CD4-positive, alpha-beta memory T cell (primary cell): ENCODE results near the gene ACD. TPM values are rescaled to one million over a fixed set of nuclear protein-coding genes. Genes with fewer than 3 reads are reported as not detected.
"Not testable (repeated sequence)": the region's sequence is repeated elsewhere in the genome, so short reads cannot be mapped to it uniquely, and the experiment has no call there.

Experiments used
- CTCF ChIA-PET: fragments of 350-600 bp; sonication (Branson Sonifier 250); formaldehyde crosslinking; loops from one replicate; lab custom pipeline; 2021; ENCODE audit warnings: inconsistent platforms; ENCODE audit not compliant: partially characterized antibody; lab: Charles Lee
- POLR2A ChIA-PET: fragments of 350-600 bp; sonication (Branson Sonifier 250); formaldehyde crosslinking; loops from one replicate; lab custom pipeline; 2021; ENCODE audit not compliant: partially characterized antibody; lab: Charles Lee
- DNase-seq, 5 donors: peaks; one replicate each; pipeline versions ENCODE4 v3.0.0 to v3.0.0-alpha.2; 2020 to 2022; ENCODE audit warnings: mixed read lengths in 1 of 5
- H3K27ac ChIP-seq: one replicate; pipeline ENCODE4 v1.7.0; 2013; ENCODE audit warnings: low read depth, low read length
- H3K27me3 ChIP-seq: 2 replicates; pipeline ENCODE4 v1.7.0; 2013; ENCODE audit warnings: mild to moderate bottlenecking, low read length, moderate library complexity; ENCODE audit not compliant: insufficient read depth
- H3K36me3 ChIP-seq: 2 replicates; pipeline ENCODE4 v1.7.0; 2013; ENCODE audit warnings: mild to moderate bottlenecking, low read length, moderate library complexity; ENCODE audit not compliant: insufficient read depth
- H3K4me1 ChIP-seq: 2 replicates; pipeline ENCODE4 v1.7.0; 2013; ENCODE audit warnings: mild to moderate bottlenecking, low read length, moderate library complexity; ENCODE audit not compliant: insufficient read depth
- H3K4me3 ChIP-seq, 2 donors: one replicate each; pipeline ENCODE4 v1.7.0; 2013; ENCODE audit warnings: low read length in 2 of 2, mild to moderate bottlenecking in 1 of 2
- H3K9me3 ChIP-seq, 2 donors: one replicate each; pipeline ENCODE4 v1.7.0; 2013; ENCODE audit warnings: low read length in 2 of 2, control low read depth in 1 of 2; ENCODE audit not compliant: control insufficient read depth in 1 of 2
- H3K27ac Mint-ChIP-seq, 7 donors: one replicate each; pipeline ENCODE4 v1.8.0; 2020 to 2021; ENCODE audit warnings: mixed read lengths in 7 of 7, mild to moderate bottlenecking in 6 of 7, inconsistent platforms in 3 of 7, moderate library complexity in 3 of 7
- H3K27me3 Mint-ChIP-seq, 2 donors: one replicate each; pipeline ENCODE4 v1.8.0; 2020 to 2021; ENCODE audit warnings: mixed read lengths in 2 of 2
- H3K36me3 Mint-ChIP-seq, 2 donors: one replicate each; pipeline ENCODE4 v1.8.0; 2020 to 2021; ENCODE audit warnings: mixed read lengths in 2 of 2, inconsistent platforms in 1 of 2, mild to moderate bottlenecking in 1 of 2
- H3K4me1 Mint-ChIP-seq, 4 donors: one replicate each; pipeline ENCODE4 v1.8.0; 2020 to 2021; ENCODE audit warnings: mixed read lengths in 4 of 4, mild to moderate bottlenecking in 1 of 4
- H3K4me3 Mint-ChIP-seq, 8 donors: one replicate each; pipeline ENCODE4 v1.8.0; 2020 to 2021; ENCODE audit warnings: mixed read lengths in 8 of 8, mild to moderate bottlenecking in 7 of 8, moderate library complexity in 6 of 8, inconsistent platforms in 3 of 8
- H3K9me3 Mint-ChIP-seq, 8 donors: one replicate each; pipeline ENCODE4 v1.8.0; 2020 to 2021; ENCODE audit warnings: mixed read lengths in 8 of 8, mild to moderate bottlenecking in 5 of 8, inconsistent platforms in 3 of 8, moderate library complexity in 1 of 8
- intact Hi-C: fragments of 100-400 bp; cut with micrococcal nuclease; formaldehyde crosslinking; loops from one replicate; pipeline ENCODE4 v1.15.1; 2023
- polyA plus RNA-seq, 2 donors: library from polyadenylated mRNA; unstranded; fragments of 300-500 nt; fragmentation: Illumina TruSeq; gene quantifications; one replicate each; pipeline ENCODE4 v1.2.3, GENCODE V29; 2021
- total RNA-seq, 2 experiments: library from RNA; stranded (reverse); gene quantifications; one replicate each; pipeline ENCODE4 v1.2.3, GENCODE V29; 2021

The ACD gene
- total and polyA plus RNA-seq, 4 experiments from 2014 or later = 33.3 to 50.6 (median 49.1) TPM

DNA sequence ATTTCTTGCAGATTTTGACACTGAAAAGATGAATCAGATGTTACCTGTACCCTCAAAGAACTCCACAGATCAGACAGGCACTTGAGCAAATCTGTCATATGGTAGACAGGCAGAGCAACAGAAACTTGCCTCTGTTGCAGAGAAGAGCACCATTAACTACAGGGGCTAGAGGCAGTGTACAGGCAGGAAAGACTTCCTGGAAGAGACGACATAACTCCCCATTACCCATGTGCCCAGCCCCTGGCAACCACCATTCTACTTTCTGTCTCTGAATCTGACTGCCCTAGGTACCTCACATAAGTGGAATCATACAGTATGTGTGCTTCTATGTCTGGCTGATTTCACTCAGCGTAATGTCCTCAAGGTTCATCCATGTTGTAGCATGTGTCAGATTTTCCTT, 43.6 kb upstream of the ACD start:
- Mint-ChIP-seq H3K27me3 (no peaks in the 10 kb centered on the region), H3K4me1 (peaks cover 17 to 36% (median 28%) of the 10 kb centered on the region in 4 donors), H3K36me3 (peaks cover 1 to 2% of the 10 kb centered on the region in 2 donors), H3K9me3 (peaks cover 0 to 1% (median 0%) of the 10 kb centered on the region in 8 donors), H3K4me3 (peak overlapping the region in 7 of 8 donors; percentile 16 to 69 (median 35)), H3K27ac (peak overlapping the region; percentile 35 to 92 (median 78))
- no peaks in the 10 kb centered on the region for H3K9me3 ChIP-seq
- peak in 3 of 5 donors; percentile 9 to 15 (median 14) for DNase-seq
- no peaks in the 10 kb centered on the region for H3K36me3 ChIP-seq
- no peaks in the 10 kb centered on the region for H3K27me3 ChIP-seq
- ChIA-PET POLR2A (interaction anchor here (1.3 kb wide), 1 partner anchor 16 kb away, joined by 6 read pairs; the partner anchor contains the start of gene GFOD2), CTCF (no interaction called here)
- H3K27ac ChIP-seq = no peak overlapping the region
- intact Hi-C loops = no loop called here
- H3K4me3 ChIP-seq = no peak overlapping the region
- H3K4me1 ChIP-seq = peaks cover 20% of the 10 kb centered on the region

DNA sequence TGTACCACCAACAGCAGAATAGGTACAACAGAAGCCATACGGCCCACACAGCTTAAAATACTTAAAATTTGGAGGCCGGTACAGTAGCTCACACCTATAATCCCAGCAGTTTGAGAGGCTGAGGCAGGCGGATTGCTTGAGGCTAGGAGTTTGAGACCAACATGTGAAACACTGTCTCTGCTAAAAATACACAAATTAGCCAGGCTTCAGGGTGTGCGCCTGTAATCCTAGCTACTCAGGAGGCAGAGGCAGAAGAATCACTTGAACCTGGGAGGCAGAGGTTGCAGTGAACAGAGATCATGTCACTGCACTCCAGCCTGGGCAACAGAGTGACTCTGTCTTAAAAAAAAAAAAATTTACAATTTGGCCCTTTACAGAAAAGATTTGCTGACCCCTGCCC, 42.1 kb upstream of the ACD start:
- Mint-ChIP-seq H3K4me1 (peaks cover 13 to 34% (median 27%) of the 10 kb centered on the region in 4 donors), H3K4me3 (no peak overlapping the region), H3K36me3 (peaks cover 10 to 14% of the 10 kb centered on the region in 2 donors), H3K27ac (peak overlapping the region in 1 of 7 donors; percentile 15), H3K27me3 (no peaks in the 10 kb centered on the region), H3K9me3 (peaks cover 0 to 2% (median 0%) of the 10 kb centered on the region in 8 donors)
- no peaks in the 10 kb centered on the region for H3K9me3 ChIP-seq
- H3K4me1 ChIP-seq = peaks cover 20% of the 10 kb centered on the region
- no peak overlapping the region for H3K4me3 ChIP-seq
- H3K36me3 ChIP-seq = no peaks in the 10 kb centered on the region
- intact Hi-C loops = no loop called here
- no peaks in the 10 kb centered on the region for H3K27me3 ChIP-seq
- DNase-seq = no peak
- H3K27ac ChIP-seq = no peak overlapping the region
- ChIA-PET CTCF (interaction anchor here (0.7 kb wide), 1 partner anchor 68 kb away, joined by 3 read pairs; no protein-coding TSS in a partner anchor), POLR2A (interaction anchor here (1.2 kb wide), 1 partner anchor 17 kb away, joined by 3 read pairs; the partner anchor contains the start of gene GFOD2)

DNA sequence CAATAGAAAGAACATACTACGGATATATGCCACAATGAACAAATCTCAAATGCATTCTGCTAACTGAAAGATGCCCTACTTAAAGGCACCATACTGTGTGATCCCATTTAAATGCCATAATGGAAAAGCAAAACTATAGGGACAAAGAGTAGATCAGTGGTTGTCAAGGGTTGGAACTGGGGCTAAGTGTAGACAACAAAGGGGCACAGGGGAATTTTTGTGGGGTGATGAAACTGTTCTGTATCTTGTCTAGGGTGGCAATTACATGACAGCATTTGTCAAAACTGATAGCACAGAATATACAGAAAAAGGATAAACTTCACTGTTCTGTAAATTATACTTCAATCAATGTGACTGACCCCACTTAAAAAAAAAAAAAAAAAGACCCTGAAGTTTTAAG, 41.4 kb upstream of the ACD start:
- H3K36me3 Mint-ChIP-seq = peaks cover 11 to 14% of the 10 kb centered on the region in 2 donors
- Histone ChIP-seq H3K9me3 (no peaks in the 10 kb centered on the region), H3K27ac (no peak overlapping the region), H3K4me1 (peaks cover 20% of the 10 kb centered on the region), H3K27me3 (no peaks in the 10 kb centered on the region), H3K36me3 (no peaks in the 10 kb centered on the region), H3K4me3 (no peak overlapping the region)
- H3K9me3 Mint-ChIP-seq = peaks cover 0 to 2% (median 0%) of the 10 kb centered on the region in 8 donors
- H3K4me1 Mint-ChIP-seq = peaks cover 13 to 33% (median 26%) of the 10 kb centered on the region in 4 donors
- no peak for DNase-seq
- H3K27ac Mint-ChIP-seq = peak overlapping the region in 3 of 7 donors; percentile 1 to 80 (median 70)
- CTCF ChIA-PET = no interaction called here
- POLR2A ChIA-PET = interaction anchor here (1.2 kb wide), 1 partner anchor 17 kb away, joined by 3 read pairs; the partner anchor contains the start of gene GFOD2
- no peaks in the 10 kb centered on the region for H3K27me3 Mint-ChIP-seq
- intact Hi-C loops = no loop called here
- H3K4me3 Mint-ChIP-seq = no peak overlapping the region

DNA sequence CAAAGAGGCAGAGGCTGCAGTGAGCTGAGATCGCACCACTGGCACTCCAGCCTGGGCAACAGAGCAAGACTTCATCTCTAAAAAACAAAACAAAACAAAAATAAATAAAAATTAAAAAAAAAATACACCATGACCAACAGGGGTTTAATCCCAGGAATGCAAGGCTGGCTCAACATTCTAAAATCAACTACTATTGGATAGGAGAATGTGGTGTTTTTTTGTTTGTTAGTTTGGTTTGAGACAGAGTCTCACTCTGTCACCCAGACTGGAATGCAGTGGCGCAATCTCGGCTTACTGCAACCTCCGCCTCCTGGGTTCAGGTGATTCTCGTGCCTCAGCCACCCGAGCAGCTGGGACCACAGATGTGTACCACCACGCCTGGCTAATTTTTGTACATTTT, 39.2 kb upstream of the ACD start:
- Histone ChIP-seq H3K4me1 (peaks cover 18% of the 10 kb centered on the region), H3K27me3 (no peaks in the 10 kb centered on the region), H3K36me3 (no peaks in the 10 kb centered on the region), H3K9me3 (no peaks in the 10 kb centered on the region), H3K4me3 (no peak overlapping the region), H3K27ac (no peak overlapping the region)
- H3K27me3 Mint-ChIP-seq = no peaks in the 10 kb centered on the region
- H3K4me1 Mint-ChIP-seq = peaks cover 15 to 19% (median 18%) of the 10 kb centered on the region in 4 donors
- ChIA-PET POLR2A (no interaction called here), CTCF (no interaction called here)
- no peak for DNase-seq
- H3K4me3 Mint-ChIP-seq = no peak overlapping the region
- H3K27ac Mint-ChIP-seq = no peak overlapping the region
- peaks cover 0 to 2% (median 0%) of the 10 kb centered on the region in 8 donors for H3K9me3 Mint-ChIP-seq
- peaks cover 11 to 14% of the 10 kb centered on the region in 2 donors for H3K36me3 Mint-ChIP-seq
- intact Hi-C loops = no loop called here

DNA sequence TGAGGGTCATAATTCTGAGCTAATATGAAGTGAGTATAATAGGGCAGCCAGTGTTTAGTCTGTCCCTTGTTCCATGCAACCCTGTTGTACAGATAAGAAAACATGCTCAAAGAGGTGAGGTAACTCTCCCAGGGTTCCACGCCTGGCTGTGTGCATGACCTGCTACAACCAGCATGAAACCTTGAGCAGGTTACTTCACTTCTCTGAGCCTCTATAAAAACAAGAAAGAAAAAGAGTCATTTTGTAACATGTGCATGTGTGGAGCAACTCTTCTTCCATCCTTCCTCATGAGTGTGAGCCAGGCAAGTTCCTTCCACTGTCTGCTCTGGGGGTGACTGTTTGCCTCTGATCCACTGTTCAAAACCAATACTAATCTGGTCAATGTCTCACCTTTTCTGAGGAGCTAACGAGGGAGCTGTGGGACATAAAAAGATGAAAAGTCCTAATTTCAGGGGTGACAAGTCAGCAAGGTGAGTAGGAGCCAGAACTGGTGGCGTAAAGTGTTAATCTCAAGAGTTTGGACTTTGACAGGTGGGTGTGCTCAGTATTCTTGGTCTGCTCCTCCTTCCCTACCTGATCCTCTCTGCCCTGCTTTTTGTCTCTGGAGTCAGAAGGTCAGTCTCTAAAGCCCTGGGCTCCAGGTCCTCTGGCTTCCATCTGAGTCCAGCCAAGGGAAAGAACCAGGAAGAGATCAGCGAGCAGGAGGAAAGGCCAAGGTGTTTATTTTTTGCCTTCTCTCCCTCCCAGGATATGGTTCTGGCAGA, 37.5 kb upstream of the ACD start:
- H3K9me3 Mint-ChIP-seq = peaks cover 0 to 2% (median 0%) of the 10 kb centered on the region in 8 donors
- no peaks in the 10 kb centered on the region for H3K27me3 ChIP-seq
- H3K36me3 Mint-ChIP-seq = peaks cover 11 to 14% of the 10 kb centered on the region in 2 donors
- H3K4me1 ChIP-seq = peaks cover 1% of the 10 kb centered on the region
- H3K4me3 Mint-ChIP-seq = no peak overlapping the region
- no peaks in the 10 kb centered on the region for H3K36me3 ChIP-seq
- DNase-seq = no peak
- POLR2A ChIA-PET = interaction anchor here (0.6 kb wide), 1 partner anchor 18 kb away, joined by 3 read pairs; no protein-coding TSS in a partner anchor
- CTCF ChIA-PET = no interaction called here
- H3K27ac ChIP-seq = no peak overlapping the region
- H3K27me3 Mint-ChIP-seq = no peaks in the 10 kb centered on the region
- no peak overlapping the region for H3K4me3 ChIP-seq
- peak overlapping the region in 1 of 7 donors; percentile 22 for H3K27ac Mint-ChIP-seq
- intact Hi-C loops = no loop called here
- no peaks in the 10 kb centered on the region for H3K9me3 ChIP-seq
- peaks cover 5 to 10% (median 6%) of the 10 kb centered on the region in 4 donors for H3K4me1 Mint-ChIP-seq

DNA sequence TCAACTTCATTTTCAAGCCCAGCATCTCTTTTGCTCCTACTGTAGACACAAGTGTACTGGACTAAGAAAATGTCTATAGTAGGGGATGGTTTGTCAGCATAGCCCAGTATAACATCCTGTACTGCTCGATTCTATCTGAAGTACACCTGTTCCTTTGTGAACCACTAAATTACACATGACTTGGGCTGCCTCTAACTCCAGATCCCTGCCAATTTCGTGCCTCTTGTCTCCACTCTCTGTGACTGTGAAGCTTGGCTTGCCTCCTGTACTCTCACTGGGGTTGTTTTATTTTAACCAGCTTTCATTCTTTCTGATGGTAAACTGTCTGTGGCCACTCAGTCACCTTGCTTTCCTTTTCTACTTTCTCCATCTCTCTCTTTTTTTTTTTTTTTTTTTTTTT, 34.6 kb upstream of the ACD start:
- Histone ChIP-seq H3K4me1 (no peaks in the 10 kb centered on the region), H3K27ac (no peak overlapping the region), H3K36me3 (no peaks in the 10 kb centered on the region), H3K9me3 (no peaks in the 10 kb centered on the region), H3K27me3 (no peaks in the 10 kb centered on the region), H3K4me3 (no peak overlapping the region)
- H3K9me3 Mint-ChIP-seq = peaks cover 0 to 2% (median 0%) of the 10 kb centered on the region in 8 donors
- intact Hi-C loops = no loop called here
- H3K36me3 Mint-ChIP-seq = peaks cover 12 to 14% of the 10 kb centered on the region in 2 donors
- no peaks in the 10 kb centered on the region for H3K27me3 Mint-ChIP-seq
- H3K4me3 Mint-ChIP-seq = no peak overlapping the region
- H3K4me1 Mint-ChIP-seq = peaks cover 4 to 8% (median 6%) of the 10 kb centered on the region in 4 donors
- CTCF ChIA-PET = no interaction called here
- H3K27ac Mint-ChIP-seq = peak overlapping the region in 5 of 7 donors; percentile 23 to 70 (median 66)
- DNase-seq = no peak
- POLR2A ChIA-PET = no interaction called here

DNA sequence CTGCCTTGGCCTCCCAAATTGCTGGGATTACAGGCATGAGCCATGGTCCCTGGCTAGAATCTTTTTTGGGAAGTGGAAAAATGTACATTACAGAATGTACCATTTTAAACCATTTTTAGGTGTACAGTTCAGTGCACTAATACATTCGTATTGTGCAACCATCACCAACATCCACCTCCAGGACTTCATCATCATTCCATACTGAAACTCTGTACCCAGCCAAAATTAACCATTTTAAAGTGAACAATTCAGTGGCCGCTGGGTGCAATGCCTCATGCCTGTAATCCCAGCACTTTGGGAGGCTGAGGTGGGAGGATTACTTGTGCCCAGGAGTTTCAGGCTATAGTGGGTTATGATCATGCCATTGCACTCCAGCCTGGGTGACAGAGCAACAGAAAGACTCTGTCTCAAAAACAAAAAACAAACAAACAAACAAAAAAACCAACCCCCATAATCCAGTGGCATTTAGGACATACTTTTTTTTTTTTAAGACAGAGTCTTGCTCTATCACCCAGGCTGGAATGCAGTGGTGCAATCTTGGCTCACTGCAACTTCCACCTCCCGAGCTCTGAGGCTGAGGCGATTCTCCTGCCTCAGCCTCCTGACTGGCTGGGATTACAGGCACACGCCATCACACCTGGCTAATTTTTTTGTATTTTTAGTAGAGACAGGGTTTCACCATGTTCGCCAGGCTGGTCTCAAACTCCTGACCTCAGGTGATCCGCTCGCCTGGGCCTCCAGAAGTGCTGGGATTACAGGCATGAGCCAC, 33.6 kb upstream of the ACD start:
- H3K4me3 ChIP-seq, H3K36me3 ChIP-seq, POLR2A ChIA-PET, H3K27me3 ChIP-seq, DNase-seq, H3K9me3 ChIP-seq, H3K4me1 Mint-ChIP-seq, H3K4me1 ChIP-seq, H3K4me3 Mint-ChIP-seq, H3K9me3 Mint-ChIP-seq, intact Hi-C loops, H3K27me3 Mint-ChIP-seq, H3K27ac ChIP-seq, CTCF ChIA-PET: not testable (repeated sequence)
- Mint-ChIP-seq H3K27ac (peak overlapping the region in 4 of 7 donors; percentile 6 to 70 (median 58)), H3K36me3 (peaks cover 11 to 13% of the 10 kb centered on the region in 2 donors)
